HFFc6 (cell line): ENCODE results near the gene CSMD2. TPM values are rescaled to one million over a fixed set of nuclear protein-coding genes. Genes with fewer than 3 reads are reported as not detected.

Experiments used
- DNase-seq: peaks from one replicate; pipeline ENCODE4 v3.0.0-alpha.2; 2018
- H3K27ac Mint-ChIP-seq: 2 replicates; pipeline ENCODE4 v1.8.0; 2020; ENCODE audit warnings: mild to moderate bottlenecking, mixed read lengths
- H3K27me3 Mint-ChIP-seq: 2 replicates; pipeline ENCODE4 v1.8.0; 2021; ENCODE audit warnings: mild to moderate bottlenecking, moderate library complexity, mixed read lengths; ENCODE audit not compliant: insufficient read depth
- H3K36me3 Mint-ChIP-seq: 2 replicates; pipeline ENCODE4 v1.8.0; 2021; ENCODE audit warnings: low read depth, mixed read lengths
- H3K4me1 Mint-ChIP-seq: 2 replicates; pipeline ENCODE4 v1.8.0; 2020; ENCODE audit warnings: low read depth, mixed read lengths
- H3K4me3 Mint-ChIP-seq: 2 replicates; pipeline ENCODE4 v1.8.0; 2020; ENCODE audit warnings: mild to moderate bottlenecking, moderate library complexity, mixed read lengths
- H3K9me3 Mint-ChIP-seq: 2 replicates; pipeline ENCODE4 v1.8.0; 2020; ENCODE audit warnings: mild to moderate bottlenecking, mixed read lengths
- total RNA-seq, 6 experiments: library from RNA; stranded (reverse); fragmentation: NEBNext Ultra II Directional; extraction: Animal tissue kit (Norgen Biotek cat#: 25700); gene quantifications; 2 replicates in 1 of 6; 3 replicates in 5 of 6; pipeline ENCODE4 v1.2.3, GENCODE V29; 2021
- TF ChIP-seq, protein P1 (sequence below): fragments of 200-600 bp; sonication (generic); IDR thresholded peaks from 2 replicates; pipeline ENCODE4 v1.5.0; 2021; ENCODE audit warnings: antibody characterized with exemption, mild to moderate bottlenecking

Gene CSMD2
- total RNA-seq, 6 experiments from 2014 or later = 0.77 to 3.2 (median 1.2) TPM

DNA sequence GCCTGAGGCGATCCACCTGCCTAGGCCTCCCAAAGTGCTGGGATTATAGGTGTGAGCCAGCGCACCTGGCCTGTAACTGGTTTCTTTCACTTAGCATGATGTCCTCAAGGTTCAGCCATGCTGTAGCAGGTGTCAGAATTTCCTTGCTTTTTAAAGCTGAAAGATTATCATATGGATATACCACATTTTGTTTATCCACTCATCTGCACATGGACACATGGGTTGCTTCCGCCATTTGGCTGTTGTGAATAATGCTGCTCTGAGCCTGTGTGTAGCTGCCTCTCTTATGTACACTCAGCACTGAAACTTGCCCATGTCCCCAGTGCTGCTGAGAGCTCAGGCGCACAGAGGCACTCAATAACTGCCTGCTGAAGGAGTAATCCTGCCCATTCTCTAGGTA is 11.8 kb downstream of the CSMD2 start:
- H3K36me3 Mint-ChIP-seq = no peaks in the 10 kb centered on the region
- H3K4me3 Mint-ChIP-seq = no peak overlapping the region
- no peak for DNase-seq
- TF ChIP-seq, protein P1, sequence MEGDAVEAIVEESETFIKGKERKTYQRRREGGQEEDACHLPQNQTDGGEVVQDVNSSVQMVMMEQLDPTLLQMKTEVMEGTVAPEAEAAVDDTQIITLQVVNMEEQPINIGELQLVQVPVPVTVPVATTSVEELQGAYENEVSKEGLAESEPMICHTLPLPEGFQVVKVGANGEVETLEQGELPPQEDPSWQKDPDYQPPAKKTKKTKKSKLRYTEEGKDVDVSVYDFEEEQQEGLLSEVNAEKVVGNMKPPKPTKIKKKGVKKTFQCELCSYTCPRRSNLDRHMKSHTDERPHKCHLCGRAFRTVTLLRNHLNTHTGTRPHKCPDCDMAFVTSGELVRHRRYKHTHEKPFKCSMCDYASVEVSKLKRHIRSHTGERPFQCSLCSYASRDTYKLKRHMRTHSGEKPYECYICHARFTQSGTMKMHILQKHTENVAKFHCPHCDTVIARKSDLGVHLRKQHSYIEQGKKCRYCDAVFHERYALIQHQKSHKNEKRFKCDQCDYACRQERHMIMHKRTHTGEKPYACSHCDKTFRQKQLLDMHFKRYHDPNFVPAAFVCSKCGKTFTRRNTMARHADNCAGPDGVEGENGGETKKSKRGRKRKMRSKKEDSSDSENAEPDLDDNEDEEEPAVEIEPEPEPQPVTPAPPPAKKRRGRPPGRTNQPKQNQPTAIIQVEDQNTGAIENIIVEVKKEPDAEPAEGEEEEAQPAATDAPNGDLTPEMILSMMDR = no peak
- H3K4me1 Mint-ChIP-seq = no peaks in the 10 kb centered on the region
- no peak overlapping the region for H3K27ac Mint-ChIP-seq
- no peaks in the 10 kb centered on the region; the same call in 1 of the 2 replicates for H3K27me3 Mint-ChIP-seq
- H3K9me3 Mint-ChIP-seq = no peaks in the 10 kb centered on the region; the same call in 1 of the 2 replicates

DNA sequence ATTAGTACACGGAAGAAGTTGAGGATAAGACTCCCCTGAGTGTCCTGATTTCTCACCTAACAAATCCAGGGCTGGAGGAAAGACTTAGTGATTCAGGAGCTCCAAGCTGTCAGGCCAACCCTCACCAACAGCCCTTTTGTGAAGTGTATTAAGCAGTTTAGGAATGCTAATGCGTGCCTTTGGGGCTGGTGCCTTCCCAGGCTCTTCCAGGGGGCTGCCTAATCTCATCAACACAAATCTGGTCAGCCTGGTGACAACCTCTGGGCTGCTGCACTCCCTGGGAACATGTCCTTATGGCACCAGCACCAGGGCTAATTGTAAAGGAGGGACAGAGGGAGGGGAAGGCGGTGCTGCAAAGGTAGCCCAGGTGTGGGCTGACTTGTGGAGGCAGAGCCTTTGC is 15.5 kb downstream of the CSMD2 start:
- Mint-ChIP-seq H3K27me3 (no peaks in the 10 kb centered on the region; the same call in 1 of the 2 replicates), H3K4me3 (no peak overlapping the region), H3K9me3 (peaks cover 10% of the 10 kb centered on the region), H3K27ac (no peak overlapping the region), H3K4me1 (no peaks in the 10 kb centered on the region), H3K36me3 (no peaks in the 10 kb centered on the region; the same call in 1 of the 2 replicates)
- no peak for DNase-seq
- TF ChIP-seq, protein P1 = no peak

DNA sequence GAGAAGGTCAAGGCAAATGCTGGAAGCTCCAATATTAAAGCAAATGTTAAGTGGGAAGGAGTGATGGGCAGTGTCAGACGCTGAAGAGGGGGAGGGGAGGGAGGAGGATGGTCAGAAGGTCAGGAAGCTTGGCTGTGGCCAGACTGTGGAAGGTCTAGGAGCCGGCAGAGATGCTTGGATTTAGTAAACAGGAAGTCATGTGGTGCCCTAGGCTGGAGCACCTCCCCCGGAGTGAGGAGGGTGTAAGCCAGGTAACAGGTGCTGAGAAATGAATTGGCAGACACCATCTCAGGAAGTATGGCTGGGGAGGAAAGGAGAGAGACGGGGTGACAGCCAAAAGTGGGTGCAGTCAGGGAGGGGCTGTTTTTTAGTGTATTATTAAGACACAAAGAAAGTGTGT is 17.7 kb downstream of the CSMD2 start:
- Mint-ChIP-seq H3K27ac (no peak overlapping the region), H3K36me3 (no peaks in the 10 kb centered on the region; the same call in 1 of the 2 replicates), H3K27me3 (no peaks in the 10 kb centered on the region; the same call in 1 of the 2 replicates), H3K4me3 (no peak overlapping the region), H3K9me3 (peaks cover 10% of the 10 kb centered on the region), H3K4me1 (no peaks in the 10 kb centered on the region)
- no peak for DNase-seq
- TF ChIP-seq, protein P1 = no peak

DNA sequence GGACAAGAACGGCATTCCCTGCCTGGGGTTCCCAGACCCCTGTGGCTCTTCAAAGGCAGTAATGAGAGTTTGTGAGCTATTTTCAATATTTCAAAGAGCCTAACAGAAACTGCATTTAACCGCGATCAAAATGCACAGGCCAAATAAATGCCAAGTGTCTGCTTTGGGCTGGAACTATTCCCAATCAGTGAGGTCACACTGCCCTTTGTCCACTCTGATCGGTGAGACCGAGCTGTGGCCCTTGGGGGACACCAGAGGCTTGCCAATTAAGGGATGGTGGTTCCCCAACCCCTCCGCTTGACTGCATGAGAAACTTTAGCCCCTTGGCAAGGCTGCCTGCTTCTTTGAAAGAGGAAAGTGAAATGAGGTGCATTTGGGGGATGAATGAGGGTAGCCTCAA is 20.3 kb downstream of the CSMD2 start:
- Mint-ChIP-seq H3K4me3 (no peak overlapping the region), H3K36me3 (no peaks in the 10 kb centered on the region; the same call in 1 of the 2 replicates), H3K4me1 (no peaks in the 10 kb centered on the region), H3K9me3 (peaks cover 14% of the 10 kb centered on the region), H3K27ac (no peak overlapping the region), H3K27me3 (no peaks in the 10 kb centered on the region; the same call in 1 of the 2 replicates)
- TF ChIP-seq, protein P1 = no peak
- DNase-seq = no peak

DNA sequence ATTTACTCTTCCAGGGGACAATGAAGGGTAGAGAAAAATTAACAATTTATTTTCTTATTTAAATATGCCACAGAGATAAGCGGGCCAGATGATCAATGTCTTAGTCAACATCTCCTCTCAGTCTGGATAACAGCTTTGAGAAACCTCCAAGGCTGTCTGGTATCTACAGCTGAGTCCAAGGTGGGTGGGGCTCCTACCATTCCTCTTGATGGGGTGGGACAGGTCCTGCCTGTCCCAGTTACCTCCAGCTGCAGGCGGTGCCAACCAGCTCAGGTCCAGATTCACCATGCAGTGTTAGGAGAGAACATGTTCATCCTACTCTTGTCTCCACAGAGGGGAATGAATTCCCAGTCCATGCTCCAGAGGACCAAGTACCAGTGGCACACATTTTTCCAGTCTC is 21.1 kb downstream of the CSMD2 start:
- no peak overlapping the region for H3K27ac Mint-ChIP-seq
- H3K9me3 Mint-ChIP-seq = peaks cover 14% of the 10 kb centered on the region
- TF ChIP-seq, protein P1 = no peak
- H3K4me1 Mint-ChIP-seq = no peaks in the 10 kb centered on the region
- no peaks in the 10 kb centered on the region; the same call in 1 of the 2 replicates for H3K36me3 Mint-ChIP-seq
- no peak for DNase-seq
- no peak overlapping the region for H3K4me3 Mint-ChIP-seq
- no peaks in the 10 kb centered on the region; the same call in 1 of the 2 replicates for H3K27me3 Mint-ChIP-seq
